ENCODE results near the gene MOSPD2. TPM values are rescaled to one million over a fixed set of nuclear protein-coding genes. Genes with fewer than 3 reads are reported as not detected.

MOSPD2 gene
- polyA plus RNA-seq (2011; rRNA removed) = 7.1 and 17.3 TPM in 2 replicates
- 9.1 and 15.4 TPM in 2 replicates for polyA minus RNA-seq (2011; rRNA and poly(A)+ RNA removed)

- H3K27me3 ChIP-seq (ENCODE audit: control insufficient read depth, insufficient read depth, low read length) = no peaks in the 10 kb centered on the region
- H3K4me3 ChIP-seq (ENCODE audit: low read depth, low read length) = peak within 1 kb of the TSS; percentile 76
- ChIA-PET POLR2A (no interaction called here), CTCF (no interaction called here)
- H3K36me3 ChIP-seq (ENCODE audit: control insufficient read depth, insufficient read depth, low read length) = no peaks in the 10 kb centered on the region
- peak; percentile 74 for DNase-seq (ENCODE audit: low read depth)
- no peak for TF ChIP-seq CTCF (IDR thresholded peaks at IDR 0.05; ENCODE audit: insufficient read depth, low read depth, low read length)
Observed at GRCh38 chrX:14872851-14873675, at the start of gene MOSPD2, which contains the start of gene FANCB. TSS of gene MOSPD2 (plus strand) at chrX:14873421. CDS start at chrX:14873529, 108 bp downstream. TSS of gene FANCB (minus strand) at chrX:14873069. CDS start at chrX:14865510, 7,559 bp downstream.

- no peak for DNase-seq (ENCODE audit: low read depth)
- POLR2A ChIA-PET = no interaction called here
- no peak for TF ChIP-seq CTCF (IDR thresholded peaks at IDR 0.05; ENCODE audit: insufficient read depth, low read depth, low read length)
Observed at GRCh38 chrX:14825851-14826250, 47.4 kb upstream of the MOSPD2 start.

GRCh38 chrX:14826319-14826718, 46.9 kb upstream of the MOSPD2 start:
- DNase-seq (ENCODE audit: low read depth) = no peak
- POLR2A ChIA-PET = no interaction called here
- H3K36me3 ChIP-seq (ENCODE audit: control insufficient read depth, insufficient read depth, low read length) = no peaks in the 10 kb centered on the region
- H3K4me3 ChIP-seq (ENCODE audit: low read depth, low read length) = no peak overlapping the region
- TF ChIP-seq CTCF (IDR thresholded peaks at IDR 0.05; ENCODE audit: insufficient read depth, low read depth, low read length) = no peak
- H3K27me3 ChIP-seq (ENCODE audit: control insufficient read depth, insufficient read depth, low read length) = no peaks in the 10 kb centered on the region
- CTCF ChIA-PET = interaction anchor here (0.8 kb wide), 1 partner anchor 9 kb away, joined by 3 read pairs; no protein-coding TSS in a partner anchor

More at GRCh38 chrX:14825851-14826250, 47.4 kb upstream of the MOSPD2 start:
- Histone ChIP-seq H3K4me3 (ENCODE audit: low read depth, low read length) (no peak overlapping the region), H3K36me3 (ENCODE audit: control insufficient read depth, insufficient read depth, low read length) (no peaks in the 10 kb centered on the region), H3K27me3 (ENCODE audit: control insufficient read depth, insufficient read depth, low read length) (no peaks in the 10 kb centered on the region)
- CTCF ChIA-PET = interaction anchor here (0.8 kb wide), 1 partner anchor 8 kb away, joined by 3 read pairs; no protein-coding TSS in a partner anchor

GRCh38 chrX:14829643-14830042, 43.6 kb upstream of the MOSPD2 start:
- H3K4me3 ChIP-seq (ENCODE audit: low read depth, low read length) = no peak overlapping the region
- H3K27me3 ChIP-seq (ENCODE audit: control insufficient read depth, insufficient read depth, low read length) = no peaks in the 10 kb centered on the region
- ChIA-PET CTCF (no interaction called here), POLR2A (no interaction called here)
- no peak for TF ChIP-seq CTCF (IDR thresholded peaks at IDR 0.05; ENCODE audit: insufficient read depth, low read depth, low read length)
- no peaks in the 10 kb centered on the region for H3K36me3 ChIP-seq (ENCODE audit: control insufficient read depth, insufficient read depth, low read length)
- no peak for DNase-seq (ENCODE audit: low read depth)

- no peaks in the 10 kb centered on the region for H3K36me3 ChIP-seq (ENCODE audit: control insufficient read depth, insufficient read depth, low read length)
- TF ChIP-seq CTCF (IDR thresholded peaks at IDR 0.05; ENCODE audit: insufficient read depth, low read depth, low read length) = no peak
- H3K27me3 ChIP-seq (ENCODE audit: control insufficient read depth, insufficient read depth, low read length) = no peaks in the 10 kb centered on the region
- CTCF ChIA-PET = no interaction called here
- POLR2A ChIA-PET = no interaction called here
- no peak overlapping the region for H3K4me3 ChIP-seq (ENCODE audit: low read depth, low read length)
- DNase-seq (ENCODE audit: low read depth) = peak; percentile 26
Observed at GRCh38 chrX:14832151-14832550, 41.1 kb upstream of the MOSPD2 start.
